GM13976 (cell line): ENCODE measurements around the gene LEFTY2.
"Not testable (repeated sequence)": the region's sequence is repeated elsewhere in the genome, so short reads cannot be mapped to it uniquely, and the experiment has no call there.

Experiments
- DNase-seq: peaks from one replicate; pipeline ENCODE4 v3.0.0; 2012; ENCODE audit warnings: low spot score
- CTCF ChIP-seq: IDR thresholded peaks from 2 replicates; pipeline ENCODE4 v1.5.1; 2012; ENCODE audit warnings: borderline replicate concordance, mild to moderate bottlenecking; ENCODE audit not compliant: insufficient read depth; ENCODE audit errors: extremely low read depth, missing control alignments, control extremely low read depth
- in situ Hi-C: fragments of 300-500 bp; cut with MboI; formaldehyde crosslinking; loops from one replicate; pipeline ENCODE4 v1.12.0; 2022; ENCODE audit warnings: low sequenced_read_pairs, mixed read lengths, inconsistent platforms; ENCODE audit not compliant: unreplicated experiment

Gene LEFTY2

GRCh38 chr1:225974454-225974853 is 33.4 kb upstream of the LEFTY2 start:
- TF ChIP-seq CTCF: no peak

GRCh38 chr1:225973158-225973557 is 32.1 kb upstream of the LEFTY2 start:
- no peak for TF ChIP-seq CTCF
- no peak for DNase-seq
- in situ Hi-C loops: loop anchor here (10.0 kb wide), 1 partner anchor 208 kb away; no protein-coding TSS in a partner anchor

More at GRCh38 chr1:225974454-225974853, 33.4 kb upstream of the LEFTY2 start:
- no peak for DNase-seq
- in situ Hi-C loops: loop anchor here (10.0 kb wide), 1 partner anchor 210 kb away; no protein-coding TSS in a partner anchor

- DNase-seq: no peak
- in situ Hi-C loops: loop anchor here (10.0 kb wide), 1 partner anchor 208 kb away; no protein-coding TSS in a partner anchor
- TF ChIP-seq CTCF: no peak
Measured at GRCh38 chr1:225972344-225973152, 31.5 kb upstream of the LEFTY2 start.

DNA sequence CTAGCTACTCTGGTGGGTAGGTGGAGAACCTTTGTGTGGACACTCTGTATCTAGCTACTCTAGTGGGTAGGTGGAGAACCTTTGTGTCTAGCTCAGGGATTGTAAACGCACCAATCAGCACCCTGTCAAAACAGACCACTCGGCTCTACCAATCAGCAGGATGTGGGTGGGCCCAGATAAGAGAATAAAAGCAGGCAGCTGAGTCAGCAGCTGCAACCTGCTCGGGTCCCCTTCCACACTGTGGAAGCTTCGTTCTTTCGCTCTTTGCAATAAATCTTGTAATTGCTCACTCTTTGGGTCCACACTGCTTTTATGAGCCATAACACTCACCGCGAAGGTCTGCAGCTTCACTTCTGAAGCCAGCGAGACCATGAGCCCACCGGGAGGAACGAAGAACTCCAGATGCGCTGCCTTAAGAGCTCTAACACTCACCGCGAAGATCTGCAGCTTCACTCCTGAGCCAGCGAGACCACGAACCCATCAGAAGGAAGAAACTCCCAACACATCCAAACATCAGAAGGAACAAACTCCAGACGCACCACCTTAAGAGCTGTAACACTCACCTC is 29.7 kb upstream of the LEFTY2 start:
- not testable (repeated sequence) for DNase-seq
- in situ Hi-C loops: loop anchor here (10.0 kb wide), 1 partner anchor 206 kb away; no protein-coding TSS in a partner anchor

GRCh38 chr1:225969751-225970150 is 28.7 kb upstream of the LEFTY2 start:
- in situ Hi-C loops: loop anchor here (10.0 kb wide), 1 partner anchor 205 kb away; no protein-coding TSS in a partner anchor
- DNase-seq: not testable (repeated sequence)

DNA sequence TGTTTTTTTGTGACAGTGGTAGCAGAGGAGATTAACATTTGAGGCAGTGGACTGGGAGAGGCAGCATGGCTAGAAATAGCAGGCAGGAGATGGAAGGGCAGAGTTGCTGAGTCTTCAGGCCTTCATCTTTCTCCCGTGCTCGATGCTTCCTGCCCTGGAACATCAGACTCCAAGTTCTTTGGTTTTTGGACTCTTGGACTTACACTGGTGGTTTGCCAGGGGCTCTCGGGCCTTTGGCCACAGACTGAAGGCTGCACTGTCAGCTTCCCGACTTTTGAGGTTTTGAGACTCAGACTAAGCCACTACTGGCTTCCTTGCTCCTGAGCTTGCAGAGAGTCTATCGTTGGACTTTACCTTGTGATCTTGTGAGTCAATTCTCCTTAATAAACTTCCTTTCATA is 24.2 kb upstream of the LEFTY2 start:
- no peak for TF ChIP-seq CTCF
- in situ Hi-C loops: no loop called here

GRCh38 chr1:225963735-225964530 is 22.9 kb upstream of the LEFTY2 start:
- in situ Hi-C loops: no loop called here
- no peak for TF ChIP-seq CTCF
- DNase-seq: no peak

More for the DNA sequence above, 24.2 kb upstream of the LEFTY2 start:
- no peak for DNase-seq
